ENCODE measurements around the gene TLE3.

Gene TLE3

GRCh38 chr15:70017025-70017424 lies 80.7 kb downstream of the TLE3 start:
- Histone ChIP-seq H3K9me3 (ENCODE audit: insufficient read depth, low read length) (no peaks in the 10 kb centered on the region), H3K9me2 (replicated peaks; ENCODE audit: insufficient read depth, low read length) (no peaks in the 10 kb centered on the region), H3K36me3 (ENCODE audit: low read length) (no peaks in the 10 kb centered on the region), H3K4me2 (ENCODE audit: low read depth, low read length, poor library complexity, severe bottlenecking) (no peak overlapping the region), H3K27me3 (ENCODE audit: low read length) (no peaks in the 10 kb centered on the region), H3K27ac (ENCODE audit: low read depth, low read length) (no peak overlapping the region), H3K79me2 (ENCODE audit: insufficient read depth, low read length) (no peaks in the 10 kb centered on the region), H3K9ac (ENCODE audit: low read length) (no peak overlapping the region), H2AFZ (ENCODE audit: low read depth, low read length, severe bottlenecking) (no peak overlapping the region), H3K4me3 (ENCODE audit: insufficient read depth, low read length, poor library complexity, severe bottlenecking) (no peak overlapping the region), H3F3A (ENCODE audit: insufficient read depth) (no peaks in the 10 kb centered on the region), H4K20me1 (ENCODE audit: low read depth, low read length) (no peaks in the 10 kb centered on the region)
- TF ChIP-seq EZH2phosphoT487 (conservative IDR thresholded peaks at IDR 0.05; ENCODE audit: low read length) (no peak), CTCF (IDR thresholded peaks at IDR 0.05; ENCODE audit: insufficient read depth, low read length, poor library complexity, severe bottlenecking) (no peak)

- no peaks in the 10 kb centered on the region for H4K20me1 ChIP-seq (ENCODE audit: low read depth, low read length)
- H3K4me3 ChIP-seq (ENCODE audit: insufficient read depth, low read length, poor library complexity, severe bottlenecking) = no peak overlapping the region
- no peak overlapping the region for H3K27ac ChIP-seq (ENCODE audit: low read depth, low read length)
- H3K27me3 ChIP-seq (ENCODE audit: low read length) = no peaks in the 10 kb centered on the region
- H3K9me3 ChIP-seq (ENCODE audit: insufficient read depth, low read length) = no peaks in the 10 kb centered on the region
- H3K79me2 ChIP-seq (ENCODE audit: insufficient read depth, low read length) = no peaks in the 10 kb centered on the region
- H3K9me2 ChIP-seq (replicated peaks; ENCODE audit: insufficient read depth, low read length) = no peaks in the 10 kb centered on the region
- no peak overlapping the region for H3K4me2 ChIP-seq (ENCODE audit: low read depth, low read length, poor library complexity, severe bottlenecking)
- no peaks in the 10 kb centered on the region for H3K36me3 ChIP-seq (ENCODE audit: low read length)
- H3F3A ChIP-seq (ENCODE audit: insufficient read depth) = no peaks in the 10 kb centered on the region
- TF ChIP-seq EZH2phosphoT487 (conservative IDR thresholded peaks at IDR 0.05; ENCODE audit: low read length) (no peak), CTCF (IDR thresholded peaks at IDR 0.05; ENCODE audit: insufficient read depth, low read length, poor library complexity, severe bottlenecking) (no peak)
- H2AFZ ChIP-seq (ENCODE audit: low read depth, low read length, severe bottlenecking) = no peak overlapping the region
- no peak overlapping the region for H3K9ac ChIP-seq (ENCODE audit: low read length)
Measured at GRCh38 chr15:70016511-70016994, 81.2 kb downstream of the TLE3 start.

- no peaks in the 10 kb centered on the region for H4K20me1 ChIP-seq (ENCODE audit: low read depth, low read length)
- no peak overlapping the region for H3K4me3 ChIP-seq (ENCODE audit: insufficient read depth, low read length, poor library complexity, severe bottlenecking)
- no peaks in the 10 kb centered on the region for H3K9me2 ChIP-seq (replicated peaks; ENCODE audit: insufficient read depth, low read length)
- no peaks in the 10 kb centered on the region for H3F3A ChIP-seq (ENCODE audit: insufficient read depth)
- no peaks in the 10 kb centered on the region for H3K27me3 ChIP-seq (ENCODE audit: low read length)
- TF ChIP-seq CTCF (IDR thresholded peaks at IDR 0.05; ENCODE audit: insufficient read depth, low read length, poor library complexity, severe bottlenecking) = no peak
- TF ChIP-seq EZH2phosphoT487 (conservative IDR thresholded peaks at IDR 0.05; ENCODE audit: low read length) = no peak
- no peaks in the 10 kb centered on the region for H3K79me2 ChIP-seq (ENCODE audit: insufficient read depth, low read length)
- H3K9me3 ChIP-seq (ENCODE audit: insufficient read depth, low read length) = no peaks in the 10 kb centered on the region
- H3K4me2 ChIP-seq (ENCODE audit: low read depth, low read length, poor library complexity, severe bottlenecking) = no peak overlapping the region
- H3K27ac ChIP-seq (ENCODE audit: low read depth, low read length) = no peak overlapping the region
- H3K36me3 ChIP-seq (ENCODE audit: low read length) = no peaks in the 10 kb centered on the region
- H2AFZ ChIP-seq (ENCODE audit: low read depth, low read length, severe bottlenecking) = no peak overlapping the region
- H3K9ac ChIP-seq (ENCODE audit: low read length) = no peak overlapping the region
Measured at GRCh38 chr15:70014860-70015490, 82.7 kb downstream of the TLE3 start.
